AG20443 (cell line): ENCODE results near the gene TOMM22.

Experiments
- DNase-seq: peaks from one replicate; pipeline ENCODE4 v3.0.0; 2012; ENCODE audit warnings: low spot score, mixed read lengths

The TOMM22 gene

DNA sequence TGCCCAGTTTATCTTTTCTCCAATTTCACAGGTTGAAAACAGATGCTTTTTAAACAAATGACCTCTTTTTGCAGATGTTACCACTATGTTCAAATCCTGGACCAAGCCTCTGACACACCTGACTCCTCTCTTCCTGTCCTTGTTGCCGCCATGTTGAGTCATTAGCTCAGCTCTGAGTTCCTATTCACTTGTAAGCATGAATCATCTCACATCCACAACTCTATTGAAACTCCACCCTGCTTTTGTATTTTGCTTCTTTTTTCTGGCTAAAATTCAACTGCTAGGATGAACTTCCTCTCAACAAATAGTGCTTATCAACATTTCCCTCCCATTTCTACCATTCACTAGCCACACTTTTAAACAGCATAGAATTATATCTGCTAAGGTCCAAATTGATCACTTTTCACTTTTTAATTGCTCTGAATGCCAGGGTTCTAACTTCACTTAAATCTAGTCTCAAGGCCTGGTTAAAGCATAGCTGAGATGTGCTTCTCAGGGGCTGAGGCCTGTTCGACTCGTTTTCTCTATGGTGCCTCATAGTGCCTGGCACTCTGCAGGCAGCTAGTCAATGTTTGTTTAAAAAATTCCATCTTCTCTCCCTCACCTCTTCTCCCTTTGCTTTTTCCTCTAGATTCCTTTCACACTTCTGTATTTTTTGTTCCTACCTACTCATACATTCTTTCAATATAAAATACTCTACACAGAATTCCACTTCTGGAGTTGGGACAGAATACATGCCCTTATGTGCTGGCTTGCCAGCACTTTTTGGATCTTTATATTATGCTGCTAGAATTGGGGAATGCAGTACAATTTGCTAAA lies 15.1 kb downstream of the TOMM22 start:
- DNase-seq: peak; percentile 73

GRCh38 chr22:38697425-38698089 lies 15.8 kb downstream of the TOMM22 start:
- no peak for DNase-seq

- no peak for DNase-seq
These were observed 16.8 kb downstream of the TOMM22 start for GRCh38 chr22:38698407-38699094.

DNA sequence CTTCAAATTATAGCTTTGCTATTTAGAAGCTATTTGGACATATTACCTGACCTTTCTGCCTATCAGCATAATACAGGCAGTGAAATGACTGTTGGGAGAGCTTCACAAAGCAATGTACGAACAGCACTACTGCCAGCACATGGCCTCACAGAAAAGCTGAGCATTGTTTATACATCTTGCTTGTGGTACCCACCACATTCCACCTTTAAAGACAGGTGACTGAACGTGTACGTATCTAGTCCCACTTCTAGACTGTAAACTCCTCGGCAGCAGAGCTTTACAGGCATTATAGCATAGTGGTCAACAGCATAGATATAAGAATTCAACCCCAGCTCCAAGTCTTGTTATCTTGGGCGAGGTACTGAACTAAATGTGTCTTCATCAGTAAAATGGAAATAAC lies 17.4 kb downstream of the TOMM22 start:
- no peak for DNase-seq

DNA sequence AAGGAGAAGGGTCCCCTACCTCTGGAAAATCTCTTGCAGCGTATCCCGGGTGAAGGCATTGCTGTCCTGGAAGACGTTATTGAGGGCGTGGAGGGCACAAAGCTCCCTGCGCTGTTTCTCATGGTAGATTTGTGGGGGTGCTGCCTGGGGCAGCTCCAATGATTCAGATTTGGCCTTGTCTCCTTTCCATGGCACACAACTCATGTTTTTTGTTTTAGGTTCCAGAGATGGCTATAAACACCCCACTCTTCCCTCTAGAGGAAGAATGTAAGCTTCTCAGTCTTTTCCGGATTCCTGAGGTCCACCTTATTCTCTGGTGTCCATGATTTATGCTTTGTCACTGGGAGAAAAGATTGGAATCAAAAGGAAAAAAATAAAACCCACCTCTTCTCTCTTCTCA lies 18.0 kb downstream of the TOMM22 start:
- DNase-seq: peak; percentile 41

DNA sequence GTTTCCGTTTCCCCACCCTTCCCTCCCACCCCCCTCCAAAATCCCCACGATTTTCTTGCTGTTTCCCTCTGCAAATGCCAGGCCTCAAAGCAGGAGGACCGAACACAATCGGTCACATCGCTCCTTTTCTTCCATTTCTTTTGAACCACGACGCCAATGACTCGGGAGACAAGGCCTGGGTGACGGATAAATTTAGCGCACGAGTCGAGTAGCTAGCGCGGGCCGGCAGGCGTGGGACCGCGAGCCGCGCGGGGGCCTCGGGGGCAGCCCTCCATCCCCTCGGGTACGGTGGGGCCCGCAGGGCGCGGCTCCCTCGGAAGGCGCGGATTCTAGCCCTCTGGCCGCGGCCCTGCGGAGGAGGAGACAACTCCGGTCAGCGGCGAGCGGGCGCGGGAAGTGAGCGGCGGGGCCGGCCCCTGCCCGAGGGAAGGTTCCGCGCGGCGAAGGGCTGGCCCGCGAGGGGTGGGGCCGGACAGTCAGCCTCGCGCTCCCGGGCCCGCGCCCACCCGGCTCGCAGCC lies 18.6 kb downstream of the TOMM22 start:
- DNase-seq: peak; percentile 80

- DNase-seq: peak; percentile 95
These were observed 19.3 kb downstream of the TOMM22 start, which contains the start of gene JOSD1 for GRCh38 chr22:38700789-38701628. Gene JOSD1, minus strand, starts transcription at chr22:38700943. Its CDS starts 956 bp downstream, at chr22:38699987.

DNA sequence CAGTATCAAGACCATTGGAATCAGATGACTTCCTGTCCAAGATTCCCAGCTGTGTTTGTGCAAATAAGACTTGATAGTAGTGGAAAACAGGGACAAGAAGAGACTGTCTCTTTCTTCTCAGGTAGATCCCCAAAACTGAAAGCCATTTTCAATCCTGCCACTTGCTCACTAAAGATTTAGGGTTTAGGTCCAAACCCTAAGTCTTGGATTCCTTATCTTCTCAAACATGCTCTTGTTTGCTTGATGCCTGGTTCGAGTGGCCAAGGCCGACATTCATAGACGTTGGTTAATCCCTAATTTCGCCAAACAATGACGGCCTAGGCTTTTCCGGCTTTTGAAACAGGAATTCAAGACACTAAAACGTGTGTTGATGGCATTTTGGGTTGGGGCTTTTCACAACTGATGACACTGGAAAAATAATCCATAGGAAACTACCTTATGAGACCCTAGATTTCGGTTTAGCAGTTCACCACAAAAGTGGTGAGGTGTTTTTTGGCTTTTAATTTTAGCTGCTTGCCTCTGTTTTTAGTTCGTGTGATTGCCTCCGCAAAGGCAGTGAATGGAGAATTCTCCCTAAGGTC lies 23.0 kb downstream of the TOMM22 start:
- DNase-seq: no peak

DNA sequence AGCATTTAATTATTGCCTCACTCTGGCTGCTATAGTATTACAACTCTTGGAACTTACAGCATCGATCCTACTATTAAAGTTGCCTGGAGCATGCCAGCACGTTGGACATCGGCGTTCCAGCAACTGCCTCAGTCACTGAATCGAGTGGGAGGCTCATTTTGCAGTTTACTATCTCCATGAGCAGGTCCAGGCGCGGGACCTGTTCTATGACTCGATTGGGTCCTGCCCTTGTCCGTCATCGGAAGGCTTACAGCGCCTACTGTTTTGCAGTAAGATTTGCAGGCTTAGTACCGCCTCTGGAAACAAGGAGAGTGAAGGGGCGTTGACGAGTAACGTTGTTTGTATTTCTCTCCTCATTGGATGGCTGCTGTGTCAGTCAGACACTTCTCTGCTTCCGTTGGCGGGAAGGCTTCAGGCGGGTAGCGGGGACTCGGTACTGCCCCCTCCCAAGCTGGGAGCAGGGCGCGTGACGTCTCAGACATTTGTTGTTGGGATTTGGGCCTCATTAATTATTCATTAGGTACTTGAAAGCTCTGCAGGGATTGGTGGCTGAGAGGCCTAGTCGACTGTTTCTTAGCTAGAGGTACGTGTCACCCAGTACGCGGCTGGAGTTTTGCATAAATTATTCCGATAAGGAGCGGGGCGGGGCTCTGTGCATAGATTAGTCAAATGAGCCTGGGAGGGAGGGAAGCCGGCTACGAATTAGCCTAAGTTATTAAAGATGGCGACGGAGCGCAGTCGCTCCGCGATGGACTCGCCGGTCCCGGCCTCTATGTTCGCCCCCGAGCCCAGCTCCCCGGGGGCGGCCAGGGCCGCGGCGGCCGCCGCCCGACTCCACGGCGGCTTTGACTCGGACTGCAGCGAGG lies 23.7 kb downstream of the TOMM22 start, which contains the start of gene GTPBP1:
TSS of gene GTPBP1 (plus strand) at position 710 of the 866 bp plus-strand sequence. CDS start at position 722, 12 bp downstream.
- DNase-seq: peak; percentile 96

DNA sequence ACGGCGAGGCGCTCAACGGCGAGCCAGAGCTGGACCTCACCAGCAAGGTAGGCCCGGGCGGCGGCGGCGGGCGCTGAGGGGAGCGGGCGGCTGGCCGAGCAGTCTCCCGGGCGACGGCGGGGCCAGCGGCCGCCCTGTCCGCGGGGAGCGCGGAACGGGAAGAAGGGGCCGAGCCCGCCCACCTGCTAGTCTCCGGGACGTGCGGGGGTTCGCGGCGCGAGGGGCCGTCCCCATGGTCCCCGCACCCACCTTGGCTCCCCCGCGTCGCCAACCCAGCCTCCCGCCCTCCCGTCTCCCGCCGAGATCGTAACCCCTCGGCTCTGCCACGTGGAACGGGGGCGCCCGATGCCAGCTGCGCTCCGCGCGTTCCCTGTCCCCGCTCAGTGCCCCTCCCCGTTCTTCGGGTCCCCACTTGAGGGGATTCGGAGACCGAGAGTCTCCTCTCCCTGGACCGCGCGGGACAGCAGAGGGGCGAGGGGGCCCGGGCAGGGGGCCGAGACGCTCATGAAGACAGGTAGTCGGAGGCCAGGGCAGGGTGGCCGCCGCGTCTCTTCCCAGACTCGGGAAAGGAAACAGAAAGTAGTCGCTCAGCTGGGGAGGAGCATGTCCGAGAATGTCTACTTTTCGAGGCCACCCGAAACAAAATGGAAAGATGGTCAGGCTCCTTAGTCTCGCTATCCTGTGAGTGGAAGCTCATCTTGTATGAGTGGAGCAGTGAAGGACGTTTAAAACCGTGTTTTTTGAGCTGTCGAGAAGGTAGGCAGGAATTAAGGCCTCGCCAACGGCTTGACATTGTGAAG lies 24.5 kb downstream of the TOMM22 start:
- DNase-seq: peak; percentile 60

DNA sequence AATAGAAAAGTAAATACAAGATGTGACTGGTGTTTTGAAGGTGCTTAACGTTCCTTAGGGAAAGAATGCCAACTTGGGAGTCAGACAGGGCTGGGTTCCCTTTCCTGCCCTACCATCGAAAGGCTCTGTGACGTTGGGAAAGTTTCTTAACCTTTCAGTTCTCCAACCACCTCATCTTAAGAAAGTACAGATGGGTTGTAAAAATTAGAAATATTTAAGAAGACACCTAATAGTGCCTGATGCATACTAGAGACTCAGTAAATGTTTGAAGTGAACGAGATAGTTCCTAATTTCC lies 25.1 kb downstream of the TOMM22 start:
- DNase-seq: no peak

DNA sequence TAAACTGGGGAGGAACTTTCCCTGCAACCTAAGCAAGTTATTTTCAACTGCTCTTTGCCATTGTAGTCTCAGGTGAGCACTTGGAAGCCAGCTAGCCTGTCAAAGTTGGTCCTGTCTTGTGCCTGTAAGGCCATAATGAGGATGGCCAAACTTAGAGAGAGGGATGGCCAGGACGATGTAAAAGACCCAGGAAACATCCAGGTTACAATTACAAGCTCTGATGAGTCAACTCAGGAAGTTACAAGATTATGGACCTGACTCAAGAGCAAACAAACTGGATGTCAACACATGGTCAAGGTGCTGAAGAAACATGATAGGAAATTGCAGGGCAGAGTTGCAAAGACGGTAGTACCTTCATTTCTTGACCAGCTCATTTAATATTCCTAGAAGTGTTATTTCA lies 25.6 kb downstream of the TOMM22 start:
- no peak for DNase-seq

GRCh38 chr22:38707984-38708383 lies 26.2 kb downstream of the TOMM22 start:
- no peak for DNase-seq

GRCh38 chr22:38709306-38709705 lies 27.5 kb downstream of the TOMM22 start:
- no peak for DNase-seq

DNA sequence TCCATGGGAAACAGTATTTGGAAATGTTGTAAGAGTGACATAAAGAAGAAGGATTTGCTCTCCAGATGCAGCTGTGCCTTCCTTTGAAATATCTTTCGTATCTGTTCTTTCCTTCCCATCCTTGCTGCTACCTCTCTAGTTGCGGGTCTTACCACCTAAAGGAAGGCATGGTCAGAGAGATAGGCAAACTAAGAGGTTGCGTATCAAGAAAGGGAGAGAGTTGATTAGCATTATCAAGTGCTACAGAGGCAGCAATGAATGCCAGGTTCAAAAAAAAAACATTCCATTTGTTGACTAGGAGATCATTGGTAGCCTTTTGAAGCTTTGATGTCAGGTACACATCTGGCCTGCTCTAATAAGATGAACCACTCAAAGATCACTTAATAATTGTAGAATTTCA lies 28.6 kb downstream of the TOMM22 start:
- DNase-seq: no peak

GRCh38 chr22:38710866-38711265 lies 29.1 kb downstream of the TOMM22 start:
- no peak for DNase-seq

- no peak for DNase-seq
These were observed 30.9 kb downstream of the TOMM22 start for GRCh38 chr22:38712486-38713207.

DNA sequence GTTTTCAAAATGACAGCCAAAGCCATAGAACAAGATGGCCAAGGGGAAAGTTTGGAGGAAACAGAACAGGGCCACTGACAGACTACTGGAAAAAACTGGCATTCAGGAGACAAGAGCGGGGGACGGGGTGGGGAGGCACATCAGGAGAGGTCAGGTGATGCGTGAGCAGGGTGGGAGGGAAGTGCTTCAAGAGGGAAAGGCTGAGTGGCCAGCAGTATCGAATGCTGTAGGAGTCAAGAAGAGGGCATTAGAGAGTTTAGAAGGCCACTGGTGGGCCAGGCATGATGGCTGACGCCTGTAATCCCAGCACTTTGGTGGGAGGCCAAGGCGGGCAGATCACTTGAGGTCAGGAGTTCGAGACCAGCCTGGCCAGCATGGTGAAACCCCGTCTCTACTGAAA lies 32.2 kb downstream of the TOMM22 start:
- DNase-seq: no peak
